ENCODE results near the gene ST8SIA6.

ST8SIA6 gene

GRCh38 chr10:17386021-17386420 is 68.4 kb downstream of the ST8SIA6 start:
- Histone ChIP-seq H3K27me3 (replicated peaks; ENCODE audit: insufficient read depth, low read length) (no peaks in the 10 kb centered on the region), H3K4me1 (ENCODE audit: low read length) (no peaks in the 10 kb centered on the region), H3K9ac (ENCODE audit: low read length) (no peak overlapping the region), H4K20me1 (ENCODE audit: insufficient read depth, low read length) (no peaks in the 10 kb centered on the region), H3K4me3 (ENCODE audit: low read length) (no peak overlapping the region), H2AFZ (ENCODE audit: low read length) (no peak overlapping the region), H3K4me2 (ENCODE audit: low read depth, low read length) (no peak overlapping the region), H3K9me2 (replicated peaks; ENCODE audit: insufficient read depth, low read length) (no peaks in the 10 kb centered on the region), H3F3A (ENCODE audit: insufficient read depth, low read length) (no peaks in the 10 kb centered on the region), H3K36me3 (replicated peaks; ENCODE audit: insufficient read depth, low read length) (no peaks in the 10 kb centered on the region), H3K27ac (ENCODE audit: low read length) (no peak overlapping the region), H3K9me3 (replicated peaks; ENCODE audit: insufficient read depth, low read length) (no peaks in the 10 kb centered on the region), H3K79me2 (ENCODE audit: low read length) (no peaks in the 10 kb centered on the region)
- DNase-seq, result no peak
- TF ChIP-seq EZH2 (optimal IDR thresholded peaks at IDR 0.05; ENCODE audit: low read depth, low read length), result no peak
- no peak for TF ChIP-seq CTCF (IDR thresholded peaks at IDR 0.05; ENCODE audit: low read length)
- TF ChIP-seq EZH2phosphoT487 (IDR thresholded peaks at IDR 0.05; ENCODE audit: low read length), result no peak

GRCh38 chr10:17385066-17385465 is 69.3 kb downstream of the ST8SIA6 start:
- Histone ChIP-seq H3K4me2 (ENCODE audit: low read depth, low read length) (no peak overlapping the region), H3K79me2 (ENCODE audit: low read length) (no peaks in the 10 kb centered on the region), H3K9ac (ENCODE audit: low read length) (no peak overlapping the region), H3K4me3 (ENCODE audit: low read length) (no peak overlapping the region), H2AFZ (ENCODE audit: low read length) (no peak overlapping the region), H3K9me2 (replicated peaks; ENCODE audit: insufficient read depth, low read length) (no peaks in the 10 kb centered on the region), H3K4me1 (ENCODE audit: low read length) (no peaks in the 10 kb centered on the region), H3K27me3 (replicated peaks; ENCODE audit: insufficient read depth, low read length) (no peaks in the 10 kb centered on the region), H3F3A (ENCODE audit: insufficient read depth, low read length) (no peaks in the 10 kb centered on the region), H4K20me1 (ENCODE audit: insufficient read depth, low read length) (no peaks in the 10 kb centered on the region), H3K36me3 (replicated peaks; ENCODE audit: insufficient read depth, low read length) (no peaks in the 10 kb centered on the region), H3K9me3 (replicated peaks; ENCODE audit: insufficient read depth, low read length) (no peaks in the 10 kb centered on the region), H3K27ac (ENCODE audit: low read length) (no peak overlapping the region)
- DNase-seq, result no peak
- no peak for TF ChIP-seq EZH2 (optimal IDR thresholded peaks at IDR 0.05; ENCODE audit: low read depth, low read length)
- TF ChIP-seq EZH2phosphoT487 (IDR thresholded peaks at IDR 0.05; ENCODE audit: low read length), result no peak
- TF ChIP-seq CTCF (IDR thresholded peaks at IDR 0.05; ENCODE audit: low read length), result no peak

- H3K9me3 ChIP-seq (replicated peaks; ENCODE audit: insufficient read depth, low read length), result no peaks in the 10 kb centered on the region
- no peak overlapping the region for H3K4me2 ChIP-seq (ENCODE audit: low read depth, low read length)
- H3K79me2 ChIP-seq (ENCODE audit: low read length), result no peaks in the 10 kb centered on the region
- DNase-seq, result no peak
- no peaks in the 10 kb centered on the region for H4K20me1 ChIP-seq (ENCODE audit: insufficient read depth, low read length)
- no peak for TF ChIP-seq CTCF (IDR thresholded peaks at IDR 0.05; ENCODE audit: low read length)
- TF ChIP-seq EZH2phosphoT487 (IDR thresholded peaks at IDR 0.05; ENCODE audit: low read length), result no peak
- TF ChIP-seq EZH2 (optimal IDR thresholded peaks at IDR 0.05; ENCODE audit: low read depth, low read length), result no peak
- H3K27me3 ChIP-seq (replicated peaks; ENCODE audit: insufficient read depth, low read length), result no peaks in the 10 kb centered on the region
- no peaks in the 10 kb centered on the region for H3K4me1 ChIP-seq (ENCODE audit: low read length)
- no peak overlapping the region for H2AFZ ChIP-seq (ENCODE audit: low read length)
- H3K36me3 ChIP-seq (replicated peaks; ENCODE audit: insufficient read depth, low read length), result no peaks in the 10 kb centered on the region
- no peak overlapping the region for H3K4me3 ChIP-seq (ENCODE audit: low read length)
- H3F3A ChIP-seq (ENCODE audit: insufficient read depth, low read length), result no peaks in the 10 kb centered on the region
- no peak overlapping the region for H3K27ac ChIP-seq (ENCODE audit: low read length)
- no peak overlapping the region for H3K9ac ChIP-seq (ENCODE audit: low read length)
- no peaks in the 10 kb centered on the region for H3K9me2 ChIP-seq (replicated peaks; ENCODE audit: insufficient read depth, low read length)
These were observed 70.4 kb downstream of the ST8SIA6 start for GRCh38 chr10:17383801-17384555.

All from MM.1S (cell line).